Measurements from ENCODE around the gene NDC80.
"Not testable (repeated sequence)": the region's sequence is repeated elsewhere in the genome, so short reads cannot be mapped to it uniquely, and the experiment has no call there.

NDC80 gene

DNA sequence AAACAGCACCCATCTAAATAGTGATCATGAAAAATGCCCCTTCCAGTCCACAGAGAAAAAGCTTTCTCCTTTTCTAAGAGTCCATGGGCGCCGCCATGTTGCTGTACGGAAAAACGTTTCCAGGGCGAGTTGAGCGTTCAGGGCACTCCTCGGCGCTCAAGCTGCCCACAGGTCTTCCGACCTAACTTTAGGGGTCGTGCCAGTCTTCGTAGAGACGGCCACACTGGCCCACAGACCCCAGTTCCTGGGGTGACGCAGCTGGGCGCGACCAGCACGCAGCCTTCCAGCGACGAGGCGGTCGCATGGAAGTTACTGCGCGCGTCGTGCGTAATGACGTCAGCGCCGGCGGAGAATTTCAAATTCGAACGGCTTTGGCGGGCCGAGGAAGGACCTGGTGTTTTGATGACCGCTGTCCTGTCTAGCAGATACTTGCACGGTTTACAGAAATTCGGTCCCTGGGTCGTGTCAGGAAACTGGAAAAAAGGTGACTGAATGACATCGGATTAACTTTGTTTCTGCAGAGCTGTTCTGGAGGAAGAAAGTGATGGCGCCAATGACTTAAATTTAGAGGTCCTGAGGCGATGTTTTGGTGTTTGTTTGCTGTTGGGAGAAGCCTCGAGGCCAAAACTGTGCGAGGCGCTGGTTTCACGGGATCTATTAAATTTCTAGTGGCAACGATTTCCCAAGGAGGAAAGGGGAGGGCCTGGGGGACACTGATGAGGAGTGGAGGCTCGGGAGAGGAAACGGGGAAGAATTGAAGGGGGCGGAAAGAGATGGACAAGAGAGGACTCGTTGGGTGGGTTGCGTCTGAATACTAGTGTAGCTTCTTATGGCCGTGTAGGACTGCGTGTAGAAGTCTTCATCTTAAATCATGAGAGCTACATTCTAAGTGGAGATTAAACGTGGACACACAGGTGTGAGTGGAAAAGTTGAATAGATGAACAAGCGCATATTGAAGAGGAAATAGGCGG is at the start of gene NDC80, which contains the start of gene METTL4:
Gene NDC80 (plus strand): TSS at position 358 of the 971 bp plus-strand sequence. CDS start 1,429 bp downstream, outside the sequence.
Gene METTL4 (minus strand): TSS at position 306 of the 971 bp plus-strand sequence. CDS start 4,289 bp downstream, outside the sequence.
- DNase-seq: peak; percentile 85

DNA sequence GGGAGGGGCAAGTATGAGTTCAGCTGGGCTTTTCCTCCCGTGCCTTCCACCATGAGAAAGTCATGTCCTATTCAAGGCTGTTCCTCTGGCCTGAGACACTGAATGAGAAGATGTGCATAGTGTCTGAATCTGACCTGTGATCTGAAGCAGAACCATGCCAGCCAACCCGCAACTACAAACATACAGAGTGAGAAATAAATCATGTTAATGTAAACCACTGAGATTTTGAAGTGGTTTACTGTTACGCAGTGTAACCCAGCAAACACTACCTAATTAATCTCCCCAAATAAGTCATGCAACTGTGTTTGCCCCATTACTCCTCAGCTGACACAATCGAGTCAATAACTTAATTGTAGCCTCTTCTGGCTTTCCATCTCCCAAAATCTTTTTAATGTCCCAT is 49.2 kb upstream of the NDC80 start:
- DNase-seq: no peak

DNA sequence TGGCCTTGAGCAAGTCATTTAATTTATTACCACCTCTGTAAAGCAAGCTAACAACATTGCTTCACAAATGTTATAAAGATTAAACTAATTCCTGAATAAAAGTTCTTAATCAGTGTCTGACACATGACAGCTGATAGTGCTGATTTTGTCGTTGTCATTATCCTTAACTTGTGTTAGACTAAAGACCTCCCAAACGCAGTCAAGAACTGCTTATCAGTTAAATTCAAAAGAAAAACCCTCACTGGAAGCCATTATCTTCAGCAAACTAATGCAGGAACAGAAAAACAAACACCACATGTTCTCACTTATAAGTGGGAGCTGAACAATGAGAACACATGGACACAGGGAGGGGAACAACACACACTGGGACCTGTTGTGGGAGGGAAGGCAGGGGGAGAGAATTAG is 46.6 kb upstream of the NDC80 start:
- DNase-seq: not testable (repeated sequence)

DNA sequence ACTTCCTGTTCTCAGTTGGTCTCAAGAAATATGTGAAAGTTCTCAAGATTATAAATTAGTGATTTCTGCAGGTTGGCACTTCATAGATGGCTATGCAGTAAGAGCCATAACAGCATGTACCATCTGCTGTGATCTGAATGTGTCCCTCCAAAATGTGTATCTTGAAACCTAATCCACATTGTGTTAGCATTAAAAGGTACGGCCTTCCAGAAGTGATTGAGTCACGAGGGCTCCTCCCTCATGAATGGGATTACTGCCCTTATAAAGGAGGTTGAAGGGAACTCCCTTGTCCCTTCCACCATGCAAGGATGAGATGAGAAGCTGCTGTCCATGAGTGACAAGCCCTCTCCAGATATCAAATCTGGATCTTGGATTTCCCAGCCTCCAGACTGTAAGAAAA is 45.0 kb upstream of the NDC80 start:
- DNase-seq: no peak

DNA sequence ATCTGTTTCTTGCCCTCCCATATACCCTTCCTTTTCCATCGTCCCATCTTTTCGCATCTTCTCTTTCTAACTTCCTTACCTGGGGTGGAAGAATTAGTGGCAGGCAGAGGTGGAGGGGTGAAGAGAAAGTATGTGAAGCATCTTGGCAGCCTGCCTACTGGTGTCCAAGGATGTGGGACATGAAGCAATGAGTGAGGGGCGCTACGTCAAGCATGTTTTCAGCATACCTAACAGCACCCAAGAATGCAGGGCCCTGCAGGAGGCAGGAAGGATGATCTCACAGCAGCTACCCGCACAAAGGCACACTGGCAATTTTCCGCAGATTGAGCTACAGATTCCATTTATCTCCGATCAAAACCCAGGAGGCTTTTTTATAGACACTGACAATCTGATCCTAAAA is 42.2 kb upstream of the NDC80 start:
- DNase-seq: no peak

DNA sequence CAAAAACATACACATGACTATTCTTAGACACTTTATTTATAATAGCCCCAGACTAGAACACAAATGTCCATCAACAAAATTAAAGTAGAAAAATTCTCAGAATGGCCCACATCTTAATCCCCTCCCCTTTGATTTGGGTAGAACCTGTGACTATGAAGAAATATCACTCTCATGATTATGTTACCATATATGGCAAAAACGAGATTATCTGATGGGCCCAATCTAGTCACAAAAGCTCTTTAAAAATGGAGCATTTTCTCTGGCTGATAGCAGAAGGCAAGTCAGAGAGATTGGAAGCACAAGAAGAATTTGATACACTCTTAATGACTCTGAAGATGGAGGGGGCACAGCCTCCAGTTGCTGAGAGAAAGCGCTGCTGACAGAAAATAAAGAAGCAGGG is 39.6 kb upstream of the NDC80 start:
- no peak for DNase-seq

DNA sequence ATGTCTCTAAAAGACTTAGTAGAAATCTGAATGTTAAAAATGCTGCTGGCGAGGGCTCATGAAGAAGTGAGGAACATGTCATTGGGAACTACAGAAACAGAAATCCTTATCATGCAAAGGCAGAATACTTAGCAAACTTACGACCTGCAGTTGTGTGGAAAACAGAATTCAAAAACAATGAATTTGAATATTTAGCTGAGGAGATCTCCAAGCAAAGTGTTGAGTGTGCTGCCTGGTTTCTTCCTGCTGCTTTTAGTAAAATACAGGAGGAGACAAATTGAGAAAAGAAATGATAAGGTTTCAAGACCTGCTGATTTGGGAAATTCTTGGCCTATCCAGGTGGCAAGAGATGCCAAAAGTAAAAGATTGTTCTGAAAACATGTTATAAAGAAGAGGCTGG is 38.6 kb upstream of the NDC80 start:
- no peak for DNase-seq

DNA sequence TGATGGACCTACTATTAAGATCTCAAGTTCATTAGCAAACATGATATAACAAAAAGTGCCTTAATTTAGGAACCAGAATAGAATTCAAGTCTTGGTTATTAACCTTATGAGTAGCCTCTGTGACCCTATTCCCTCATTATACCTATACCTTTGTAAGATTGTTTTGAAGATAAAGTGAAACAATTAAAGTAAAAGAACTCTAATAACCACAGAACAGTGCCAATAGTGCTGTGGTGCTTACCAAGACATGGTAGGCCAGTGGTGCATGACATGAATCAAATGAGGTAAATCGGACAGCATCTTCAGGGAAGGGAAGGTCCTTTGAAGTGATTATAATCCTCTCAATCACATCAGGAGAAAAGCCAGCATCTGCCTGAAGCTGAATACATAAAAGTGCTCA is 36.5 kb upstream of the NDC80 start:
- DNase-seq: no peak

DNA sequence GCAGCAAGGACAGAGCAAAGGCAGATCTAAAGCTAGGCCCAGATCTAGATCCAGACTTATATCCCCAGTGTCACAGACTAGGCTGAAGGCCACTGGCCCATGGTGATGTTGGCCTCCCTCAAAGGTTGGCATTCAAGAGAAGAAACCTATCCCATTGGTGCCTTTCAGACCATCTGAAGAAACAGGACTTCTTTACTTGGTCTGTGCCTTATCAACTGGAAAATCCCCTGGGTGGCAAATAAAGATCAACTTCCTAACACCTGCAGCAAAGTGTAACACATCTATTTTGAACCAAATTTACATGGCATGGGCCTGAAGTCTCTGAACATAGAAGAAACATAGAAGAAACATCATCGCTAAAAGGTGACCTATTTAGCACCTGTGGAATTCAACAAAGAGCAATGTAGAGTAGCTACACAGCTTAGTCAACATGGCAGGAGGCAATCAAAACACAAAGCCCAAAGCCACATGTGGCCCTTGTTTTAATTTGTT is 35.9 kb upstream of the NDC80 start:
- no peak for DNase-seq

DNA sequence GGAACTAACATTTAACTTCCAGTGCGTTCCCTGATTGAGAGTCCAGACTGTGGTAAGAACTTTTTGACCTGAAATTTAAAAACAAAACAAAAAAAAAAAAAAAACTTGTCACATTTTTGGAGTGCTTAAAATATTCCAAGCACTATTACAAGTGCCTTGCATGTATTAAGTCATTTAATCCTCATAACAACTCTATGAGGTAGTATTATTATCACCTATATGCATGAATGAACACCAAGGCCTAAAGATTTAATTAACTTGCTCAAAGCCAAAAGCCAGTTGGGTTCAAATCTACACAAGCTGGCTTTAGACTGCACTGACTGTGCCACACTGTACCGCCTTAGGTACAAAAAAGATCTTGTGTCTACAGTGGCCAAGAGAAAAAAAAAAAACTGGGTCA is 35.3 kb upstream of the NDC80 start:
- no peak for DNase-seq

DNA sequence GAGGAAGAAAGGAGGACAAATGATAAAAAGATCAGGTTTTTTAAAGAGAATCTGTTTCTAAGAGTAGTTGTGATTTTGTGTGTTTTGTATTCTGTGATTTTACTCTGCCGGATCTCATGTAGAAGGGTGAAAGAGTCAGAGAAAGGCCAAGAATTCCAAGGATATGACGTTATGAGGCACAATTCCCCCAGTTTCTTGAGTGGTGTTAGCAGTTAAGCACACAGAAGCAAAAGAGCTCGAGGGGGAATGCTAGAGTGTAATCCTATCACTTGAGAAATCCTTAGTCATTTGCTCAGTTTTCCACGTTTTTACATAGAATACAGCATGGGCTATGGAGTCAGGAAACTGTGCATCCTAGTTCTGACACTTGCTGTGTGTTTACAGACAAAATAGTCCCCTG is 34.9 kb upstream of the NDC80 start:
- DNase-seq: no peak

DNA sequence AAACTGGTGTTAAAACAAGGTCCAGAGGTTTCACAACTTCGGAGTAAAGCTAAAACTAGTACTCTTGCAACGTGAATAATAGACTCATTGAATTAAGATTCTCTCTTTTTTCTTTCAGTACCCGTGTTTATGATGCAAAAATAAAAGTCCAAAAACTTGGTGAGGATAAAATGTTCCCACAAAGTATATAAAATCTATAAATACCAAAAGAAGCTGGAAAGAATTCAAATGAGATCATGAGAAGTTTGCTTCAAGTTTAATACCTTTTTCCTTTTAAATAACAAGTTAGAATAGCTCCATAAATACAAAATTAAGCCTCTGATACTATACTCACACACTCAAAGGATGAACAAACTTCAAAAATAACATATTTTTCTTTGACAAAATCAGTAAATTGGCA is 34.1 kb upstream of the NDC80 start:
- no peak for DNase-seq

DNA sequence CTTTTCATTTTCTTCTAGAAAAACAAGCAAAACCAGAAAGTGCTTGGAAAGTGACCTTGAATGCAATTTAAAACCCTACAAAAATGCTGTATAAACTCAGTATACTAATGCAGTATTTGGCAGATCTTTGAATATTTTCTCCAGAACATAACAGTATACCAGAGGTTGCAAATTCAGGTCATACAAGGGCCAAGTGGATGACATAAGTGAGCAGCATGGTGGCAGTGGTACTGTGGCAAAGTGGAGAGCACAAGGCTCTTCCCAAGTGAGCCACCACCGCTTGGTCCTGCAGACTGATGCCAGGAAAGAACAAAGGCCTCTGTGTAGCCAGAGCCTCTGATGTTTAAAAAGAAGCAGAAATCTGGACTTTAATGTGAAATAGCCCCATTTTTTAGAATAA is 33.1 kb upstream of the NDC80 start:
- DNase-seq: no peak

DNA sequence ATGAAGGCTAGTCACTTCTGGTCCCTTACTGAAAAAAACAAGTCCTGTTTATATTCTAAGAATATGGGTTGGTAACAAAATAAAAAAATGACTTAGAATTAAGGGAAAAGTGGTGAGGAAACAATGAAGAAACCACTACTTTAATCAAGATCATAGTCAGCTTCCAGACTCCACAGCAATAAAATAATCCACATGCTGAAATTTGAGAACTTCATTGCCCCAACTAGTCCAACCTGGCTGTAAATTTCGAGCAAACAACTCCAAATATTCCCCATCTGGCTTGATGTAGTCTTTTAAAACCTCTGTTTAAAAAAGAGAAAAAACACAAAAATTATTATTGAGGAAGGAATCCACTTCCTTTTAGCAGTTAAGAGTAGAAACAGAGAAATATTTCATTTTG is 32.5 kb upstream of the NDC80 start:
- no peak for DNase-seq

DNA sequence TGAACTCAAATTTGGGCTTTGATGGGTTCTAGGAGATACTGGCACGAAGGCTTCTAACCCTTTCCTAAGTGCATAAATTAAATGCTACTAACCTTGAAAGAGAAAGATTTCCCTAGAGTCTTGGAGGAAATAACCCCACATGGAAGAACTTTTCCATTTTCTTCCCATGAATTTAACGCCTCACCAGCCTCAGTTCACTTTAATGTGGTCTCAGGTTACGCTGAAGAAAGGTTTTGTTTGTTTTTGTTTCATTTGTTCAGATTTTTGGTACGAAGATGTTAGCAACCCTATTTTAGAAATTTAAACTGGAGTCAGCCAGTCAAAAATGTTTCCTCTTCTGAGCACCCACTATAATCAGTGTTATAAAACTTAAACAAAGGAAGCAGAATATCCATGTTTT is 30.8 kb upstream of the NDC80 start:
- DNase-seq: no peak

DNA sequence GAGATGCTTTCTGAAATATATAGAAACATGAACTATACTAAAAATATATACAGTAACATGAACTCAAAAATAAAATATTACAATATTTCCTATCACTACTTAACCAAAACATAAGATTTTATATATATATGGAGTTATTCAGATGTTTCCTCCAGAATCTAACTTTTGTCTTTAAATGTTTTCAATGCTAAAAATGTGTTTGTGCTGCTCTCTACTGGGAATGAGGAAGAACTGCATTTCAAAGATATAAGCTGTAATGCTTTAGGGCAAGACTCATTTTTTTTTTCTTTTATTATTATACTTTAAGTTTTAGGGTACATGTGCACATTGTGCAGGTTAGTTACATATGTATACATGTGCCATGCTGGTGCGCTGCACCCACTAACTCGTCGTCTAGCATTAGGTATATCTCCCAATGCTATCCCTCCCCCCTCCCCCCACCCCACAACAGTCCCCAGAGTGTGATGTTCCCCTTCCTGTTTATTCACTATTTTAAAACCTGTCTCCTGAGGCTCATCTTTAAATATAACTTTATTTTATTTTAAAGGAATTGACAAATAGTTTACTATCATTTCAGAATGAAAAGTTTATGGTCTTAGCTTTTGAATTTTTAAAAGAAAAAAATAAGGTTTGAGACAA is 29.3 kb upstream of the NDC80 start:
- peak; percentile 47 for DNase-seq

DNA sequence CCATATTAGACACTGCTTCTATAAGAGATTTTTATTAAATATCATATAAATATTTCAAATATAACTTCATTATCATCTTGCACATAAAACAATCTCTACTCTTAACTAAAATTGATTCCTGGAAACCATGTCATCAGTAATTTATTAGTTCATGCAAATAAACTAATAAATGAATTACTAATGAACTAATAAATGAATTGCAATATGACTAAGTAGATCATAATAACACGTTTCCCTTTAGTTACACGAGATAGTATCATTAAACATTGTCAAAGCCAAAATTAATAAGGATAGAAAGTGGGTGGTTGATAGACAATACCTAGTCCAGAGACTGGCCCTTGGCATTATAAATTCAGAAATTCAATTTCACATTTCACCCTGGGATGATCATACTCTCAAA is 26.2 kb upstream of the NDC80 start:
- no peak for DNase-seq

DNA sequence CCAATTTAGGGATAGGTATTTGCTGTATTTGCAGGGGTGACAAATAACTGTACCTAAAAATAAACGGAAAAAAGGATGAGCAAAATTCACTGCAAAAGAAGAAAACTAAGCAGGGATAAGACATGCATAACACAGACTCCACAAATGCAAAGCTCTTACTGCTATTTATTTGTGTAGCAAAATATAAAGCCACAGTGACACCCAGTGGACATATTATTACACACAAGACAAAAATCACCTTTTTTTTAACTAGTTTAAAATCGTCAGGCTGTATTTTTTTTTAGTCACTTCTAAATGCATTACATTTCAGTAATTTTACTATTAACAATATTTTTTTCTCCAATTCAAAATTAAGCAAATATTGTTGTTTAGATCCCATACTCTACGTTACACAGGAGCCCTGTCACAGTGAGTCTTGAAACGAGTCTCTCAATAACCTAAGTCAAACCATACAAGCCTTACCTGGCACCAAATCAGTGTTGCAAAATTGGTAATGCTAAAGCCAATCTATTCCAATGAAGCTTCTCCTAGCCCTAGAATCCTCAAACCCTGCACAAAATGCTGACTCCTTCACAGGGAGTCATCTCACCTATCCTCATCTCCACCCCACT is 23.8 kb upstream of the NDC80 start:
- DNase-seq: peak; percentile 57

DNA sequence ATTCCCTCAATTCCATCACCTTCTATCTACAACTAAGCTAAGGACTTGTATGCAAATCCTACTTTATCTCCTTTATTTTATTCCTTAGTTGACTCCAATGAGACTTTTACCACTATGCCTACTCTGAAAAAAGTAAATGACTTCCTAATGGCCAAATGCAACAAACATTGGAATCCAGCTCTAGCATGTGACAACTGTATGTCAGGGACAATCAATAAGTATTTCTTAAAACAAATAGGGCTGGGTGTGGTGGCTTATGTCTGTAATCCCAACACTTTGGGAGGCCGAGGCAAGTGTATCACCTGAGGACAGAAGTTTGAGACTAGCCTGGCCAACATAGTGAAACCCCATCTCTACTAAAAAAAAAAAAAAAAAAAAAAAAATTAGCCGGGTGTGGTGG is 21.9 kb upstream of the NDC80 start:
- DNase-seq: no peak

DNA sequence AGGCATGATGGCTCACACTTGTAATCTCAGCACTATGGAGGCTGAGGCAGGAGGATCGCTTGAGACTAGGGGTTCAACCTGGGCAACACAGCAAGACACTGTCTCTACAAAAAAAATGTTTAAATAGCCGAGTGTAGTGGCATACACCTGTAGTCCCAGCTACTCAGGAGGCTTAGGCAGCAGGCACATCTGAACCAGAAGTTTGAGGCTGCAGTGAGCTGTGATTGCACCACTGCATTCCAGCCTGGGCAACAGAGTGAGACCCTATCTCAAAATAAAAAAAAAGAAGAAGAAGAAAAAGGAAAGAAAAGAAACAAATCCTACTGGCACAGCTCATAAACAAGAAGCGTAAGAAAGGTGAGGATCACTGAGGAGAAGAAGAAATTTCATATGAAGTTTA is 19.9 kb upstream of the NDC80 start:
- DNase-seq: no peak

DNA sequence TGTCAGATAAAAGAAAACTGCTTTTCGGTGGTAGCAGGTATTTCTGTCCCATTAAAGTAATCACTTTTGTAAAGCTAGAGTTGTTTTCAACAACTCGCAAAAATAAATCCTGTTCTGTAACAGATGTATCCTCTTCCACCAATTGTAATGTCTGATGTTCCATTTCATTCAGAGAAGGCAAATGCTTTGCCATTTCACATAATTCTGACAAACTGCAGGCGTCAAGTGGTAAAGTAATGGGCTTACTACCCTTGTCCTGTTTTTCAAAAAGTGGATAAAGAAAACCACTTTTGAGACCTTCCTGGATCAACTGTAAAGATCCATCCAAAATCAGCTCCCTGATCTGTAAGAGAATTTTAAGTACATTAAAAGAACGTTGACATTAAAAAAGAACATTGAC is 16.7 kb upstream of the NDC80 start:
- DNase-seq: no peak

DNA sequence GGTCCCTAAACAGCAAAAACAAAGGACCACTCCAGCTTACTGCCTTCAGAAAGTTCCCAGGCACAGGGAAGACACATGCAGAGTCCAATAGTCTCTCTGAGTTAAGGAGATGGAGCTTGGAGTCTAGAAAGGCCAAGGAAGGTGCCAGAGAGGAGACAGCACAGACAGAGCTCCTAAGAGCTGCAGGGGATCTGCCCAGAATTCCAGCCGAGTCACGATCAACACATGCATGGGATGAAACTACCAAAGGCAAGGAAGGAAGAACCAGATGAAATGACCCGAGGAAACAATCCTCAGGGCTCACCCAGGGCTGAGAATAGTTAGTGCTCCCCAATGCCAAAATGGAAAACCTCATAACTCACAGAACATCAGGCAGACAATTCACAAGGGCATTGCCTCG is 15.5 kb upstream of the NDC80 start:
- DNase-seq: no peak

DNA sequence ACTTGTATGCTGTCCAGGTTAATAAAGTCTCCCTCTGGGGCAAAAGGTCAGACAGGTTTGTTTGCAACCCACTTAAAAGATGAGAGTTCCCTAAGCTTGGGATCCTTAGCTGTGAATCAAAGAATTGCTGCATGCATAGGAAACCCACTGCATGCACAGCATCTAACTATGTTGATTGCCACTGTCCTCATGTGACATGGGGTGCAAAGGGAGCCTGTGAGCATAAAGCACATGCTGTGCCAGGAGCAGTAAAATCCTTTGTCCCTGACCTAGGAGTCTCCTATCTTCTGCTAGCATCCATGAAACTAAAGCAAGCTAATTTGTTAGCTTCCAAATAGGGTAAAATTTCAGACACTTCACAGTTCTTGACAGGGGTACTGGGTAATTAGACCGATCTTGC is 13.8 kb upstream of the NDC80 start:
- DNase-seq: no peak

DNA sequence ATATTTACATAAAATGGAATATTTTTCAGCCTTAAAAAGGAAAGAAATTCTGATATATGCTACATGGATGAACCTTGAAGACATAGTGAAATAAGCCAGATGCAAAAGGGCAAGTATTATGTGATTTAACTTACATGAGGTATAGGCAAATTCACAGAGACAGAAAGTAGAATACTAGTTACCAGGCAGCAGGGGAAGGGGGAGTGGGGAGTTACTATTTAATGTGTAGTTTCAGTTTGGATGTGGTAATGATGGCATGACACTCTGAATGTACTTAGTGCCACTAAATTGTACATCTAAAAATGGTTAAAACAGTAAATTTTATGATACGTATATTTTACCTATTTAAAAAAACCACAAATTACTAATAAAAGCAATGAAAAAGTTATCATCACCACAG is 12.1 kb upstream of the NDC80 start:
- no peak for DNase-seq

Measured in CD4-positive, alpha-beta T cell treated with Interleukin-10 for 1 hour (primary cell).